Keratinocyte (primary cell): ENCODE results near the gene CD209. TPM values are rescaled to one million over a fixed set of nuclear protein-coding genes. Genes with fewer than 3 reads are reported as not detected.

Source experiments
- DNase-seq: peaks from one replicate; pipeline ENCODE4 v3.0.0-alpha.2; 2011; ENCODE audit warnings: low read depth, missing footprints, low spot score
- FAIRE-seq: peaks from 2 replicates; lab custom pipeline; 2011; peaks lifted over from hg19 to GRCh38; lab: Jason Lieb, UNC
- H2AFZ ChIP-seq: 2 replicates; pipeline ENCODE4 v1.6.0; 2012; ENCODE audit warnings: low read length, control low read depth, inconsistent platforms; ENCODE audit not compliant: control insufficient read depth
- H3K27ac ChIP-seq: 2 replicates; pipeline ENCODE4 v1.5.1; 2011; ENCODE audit warnings: low read length; ENCODE audit not compliant: control insufficient read depth, insufficient read depth
- H3K27me3 ChIP-seq: 3 replicates; pipeline ENCODE4 v1.6.0; 2011; ENCODE audit warnings: low read length; ENCODE audit not compliant: control insufficient read depth, insufficient read depth; ENCODE audit errors: extremely low read depth
- H3K36me3 ChIP-seq, 2 experiments: 2 replicates in 1 of 2; 3 replicates in 1 of 2; pipeline ENCODE4 v1.5.1; 2011; ENCODE audit warnings: low read length in 2 of 2, mild to moderate bottlenecking in 1 of 2; ENCODE audit not compliant: control insufficient read depth in 2 of 2, insufficient read depth in 2 of 2; ENCODE audit errors: extremely low read depth in 1 of 2
- H3K4me1 ChIP-seq: 3 replicates; pipeline ENCODE4 v1.5.1; 2011; ENCODE audit warnings: low read length; ENCODE audit not compliant: control insufficient read depth, insufficient read depth; ENCODE audit errors: extremely low read depth
- H3K4me2 ChIP-seq: 3 replicates; pipeline ENCODE4 v1.6.0; 2011; ENCODE audit warnings: low read depth, low read length; ENCODE audit not compliant: control insufficient read depth, insufficient read depth; ENCODE audit errors: extremely low read depth
- H3K4me3 ChIP-seq, 3 experiments: fragments of 200-600 bp in 1 of 3; sonication (generic) in 1 of 3; 2 replicates in 2 of 3; 3 replicates in 1 of 3; pipeline ENCODE4 v1.5.1; 2011 to 2016; ENCODE audit warnings: low read length in 3 of 3, mild to moderate bottlenecking in 3 of 3, control low read depth in 2 of 3, inconsistent platforms in 1 of 3, low read depth in 1 of 3, mixed read lengths in 1 of 3, mixed run types in 1 of 3, moderate library complexity in 1 of 3; ENCODE audit not compliant: control insufficient read depth in 2 of 3, insufficient read depth in 2 of 3; ENCODE audit errors: extremely low read depth in 1 of 3
- H3K79me2 ChIP-seq: 2 replicates; pipeline ENCODE4 v1.6.0; 2012; ENCODE audit warnings: low read length; ENCODE audit not compliant: control insufficient read depth, insufficient read depth
- H3K9ac ChIP-seq: 3 replicates; pipeline ENCODE4 v1.6.0; 2011; ENCODE audit warnings: low read length; ENCODE audit not compliant: control insufficient read depth, insufficient read depth; ENCODE audit errors: extremely low read depth
- H3K9me1 ChIP-seq: 3 replicates; pipeline ENCODE4 v1.6.0; 2011; ENCODE audit warnings: low read length; ENCODE audit not compliant: control insufficient read depth, insufficient read depth; ENCODE audit errors: extremely low read depth
- H3K9me3 ChIP-seq: 2 replicates; pipeline ENCODE4 v1.5.1; 2012; ENCODE audit warnings: low read depth, low read length; ENCODE audit not compliant: control insufficient read depth
- H4K20me1 ChIP-seq: 3 replicates; pipeline ENCODE4 v1.6.0; 2011; ENCODE audit warnings: low read length; ENCODE audit not compliant: control insufficient read depth, insufficient read depth; ENCODE audit errors: extremely low read depth
- CTCF ChIP-seq, 3 experiments: IDR thresholded peaks in 1 of 3; conservative IDR thresholded peaks in 1 of 3; optimal IDR thresholded peaks in 1 of 3; 2 replicates in 2 of 3; 3 replicates in 1 of 3; pipeline versions ENCODE3 to v1.5.1; 2011; ENCODE audit warnings: low read length in 3 of 3, mild to moderate bottlenecking in 3 of 3, moderate library complexity in 2 of 3, control low read depth in 1 of 3, inconsistent platforms in 1 of 3; ENCODE audit not compliant: insufficient read depth in 2 of 3; ENCODE audit errors: extremely low read depth in 1 of 3
- EZH2 ChIP-seq: IDR thresholded peaks from one replicate; pipeline ENCODE4 v1.6.1; 2012; ENCODE audit warnings: inconsistent platforms, mild to moderate bottlenecking, low read length, moderate library complexity
- dilution Hi-C: fragments of 300-500 bp; cut with MboI; formaldehyde crosslinking; loops from one replicate; pipeline ENCODE4 v1.7.0; 2020; ENCODE audit warnings: low sequenced_read_pairs; ENCODE audit not compliant: extremely low pct_ligation_motif_present
- polyA plus RNA-seq, 5 experiments: library from polyadenylated mRNA; depleted of rRNA in 3 of 5; stranded (reverse) in 3 of 5; stranded (forward) in 1 of 5; unstranded in 1 of 5; fragments of >200 nt; gene quantifications; 1 replicate in 1 of 5; 2 replicates in 3 of 5; 3 replicates in 1 of 5; pipeline versions ENCODE4 v1.2.1 to v1.2.3, GENCODE V29; 2011 to 2012; ENCODE audit warnings: missing spikeins in 2 of 5, low read depth in 1 of 5, low replicate concordance in 1 of 5

Gene CD209
- polyA plus RNA-seq, 1 donor (not counting 4 experiments of a cell fraction or from before 2014, with no cell fraction given), result not detected

GRCh38 chr19:7690779-7691258 is 56.5 kb downstream of the CD209 start:
- no peak for FAIRE-seq

More at GRCh38 chr19:7690779-7691258, 56.5 kb downstream of the CD209 start:
- Histone ChIP-seq H4K20me1 (no peaks in the 10 kb centered on the region), H3K27ac (no peak overlapping the region), H3K9ac (no peak overlapping the region), H3K4me1 (no peaks in the 10 kb centered on the region), H3K9me1 (no peaks in the 10 kb centered on the region), H3K9me3 (peaks cover 3% of the 10 kb centered on the region), H3K4me2 (no peak overlapping the region), H2AFZ (no peak overlapping the region), H3K4me3 (no peak overlapping the region), H3K36me3 (no peaks in the 10 kb centered on the region), H3K27me3 (no peaks in the 10 kb centered on the region), H3K79me2 (no peaks in the 10 kb centered on the region)
- TF ChIP-seq EZH2 (no peak), CTCF (optimal IDR thresholded peaks at IDR 0.05 in 1 of 3, IDR thresholded peaks at IDR 0.05 in 1 of 3, conservative IDR thresholded peaks at IDR 0.05 in 1 of 3; ENCODE audit: extremely low read depth in 1 of 3, insufficient read depth in 2 of 3, low read length in 3 of 3) (no peak)
- dilution Hi-C loops, result no loop called here
- DNase-seq, result no peak

Other genes starting within 250 kb of the CD209 start
- 8.5 to 15.9 TPM (median 10.0 TPM) in 3 replicates for gene ZNF358, start 231.4 kb downstream of the CD209 start, polyA plus RNA-seq
- gene MCOLN1, start 224.9 kb downstream of the CD209 start, polyA plus RNA-seq, result 14.0 to 36.0 TPM (median 15.5 TPM) in 3 replicates
- gene PNPLA6, start 211.8 kb downstream of the CD209 start, polyA plus RNA-seq, result 22.4 to 40.0 TPM (median 33.1 TPM) in 3 replicates
- 2.4 to 6.1 TPM (median 5.0 TPM) in 3 replicates for gene CAMSAP3, start 151.7 kb downstream of the CD209 start, polyA plus RNA-seq
- gene XAB2, start 118.0 kb downstream of the CD209 start, polyA plus RNA-seq, result 15.6 to 22.9 TPM (median 17.7 TPM) in 3 replicates
- gene PET100, start 117.7 kb downstream of the CD209 start, polyA plus RNA-seq, result 32.8 to 85.8 TPM (median 51.5 TPM) in 3 replicates
- not detected in 3 replicates for gene PCP2, start 113.8 kb downstream of the CD209 start, polyA plus RNA-seq
- 58.8 to 88.7 TPM (median 63.6 TPM) in 3 replicates for gene STXBP2, start 110.4 kb downstream of the CD209 start, polyA plus RNA-seq
- not detected in 3 replicates for gene RETN, start 78.5 kb downstream of the CD209 start, polyA plus RNA-seq
- gene MCEMP1, start 70.4 kb downstream of the CD209 start, polyA plus RNA-seq, result 0.09 TPM in 1 of 3 replicates, not detected in the others
- 27.7 to 141 TPM (median 54.8 TPM) in 3 replicates for gene TRAPPC5, start 66.7 kb downstream of the CD209 start, polyA plus RNA-seq
- gene FCER2, start 45.4 kb downstream of the CD209 start, polyA plus RNA-seq, result 0.14 TPM in 1 of 3 replicates, not detected in the others
- not detected in 3 replicates for gene CLEC4G, start 15.4 kb downstream of the CD209 start, polyA plus RNA-seq
- gene CLEC4M, start 15.7 kb upstream of the CD209 start, polyA plus RNA-seq, result 0.03 TPM in 1 of 3 replicates, not detected in the others
- 7.5 to 14.8 TPM (median 8.5 TPM) in 3 replicates for gene EVI5L, start 82.7 kb upstream of the CD209 start, polyA plus RNA-seq
- 0.05 TPM in 2 of 3 replicates, not detected in the other for gene PRR36, start 126.9 kb upstream of the CD209 start, polyA plus RNA-seq
- 11.5 to 22.2 TPM (median 13.5 TPM) in 3 replicates for gene LRRC8E, start 141.0 kb upstream of the CD209 start, polyA plus RNA-seq
- 8.4 to 11.7 TPM (median 10.9 TPM) in 3 replicates for gene MAP2K7, start 156.3 kb upstream of the CD209 start, polyA plus RNA-seq
- 0.28 to 0.72 TPM (median 0.68 TPM) in 3 replicates for gene TGFBR3L, start 167.3 kb upstream of the CD209 start, polyA plus RNA-seq
- 10.7 to 15.5 TPM (median 10.8 TPM) in 3 replicates for gene SNAPC2, start 172.8 kb upstream of the CD209 start, polyA plus RNA-seq
- 0.41 to 2.1 TPM (median 1.5 TPM) in 3 replicates for gene CTXN1, start 178.6 kb upstream of the CD209 start, polyA plus RNA-seq
- gene TIMM44, start 196.1 kb upstream of the CD209 start, polyA plus RNA-seq, result 32.4 to 37.1 TPM (median 34.8 TPM) in 3 replicates